ENCODE measurements around the gene CTDP1.

The CTDP1 gene

GRCh38 chr18:79737426-79737825, 57.8 kb downstream of the CTDP1 start:
- no peaks in the 10 kb centered on the region for H3K27me3 ChIP-seq (ENCODE audit: insufficient read depth, low read length)
- H2AFZ ChIP-seq (ENCODE audit: low read length): no peak overlapping the region
- H3K9ac ChIP-seq (ENCODE audit: low read length): no peak overlapping the region
- no peaks in the 10 kb centered on the region for H3K79me2 ChIP-seq (ENCODE audit: insufficient read depth, low read length)
- TF ChIP-seq EZH2 (IDR thresholded peaks at IDR 0.05; ENCODE audit: borderline replicate concordance, low read length): no peak
- TF ChIP-seq, protein P1, sequence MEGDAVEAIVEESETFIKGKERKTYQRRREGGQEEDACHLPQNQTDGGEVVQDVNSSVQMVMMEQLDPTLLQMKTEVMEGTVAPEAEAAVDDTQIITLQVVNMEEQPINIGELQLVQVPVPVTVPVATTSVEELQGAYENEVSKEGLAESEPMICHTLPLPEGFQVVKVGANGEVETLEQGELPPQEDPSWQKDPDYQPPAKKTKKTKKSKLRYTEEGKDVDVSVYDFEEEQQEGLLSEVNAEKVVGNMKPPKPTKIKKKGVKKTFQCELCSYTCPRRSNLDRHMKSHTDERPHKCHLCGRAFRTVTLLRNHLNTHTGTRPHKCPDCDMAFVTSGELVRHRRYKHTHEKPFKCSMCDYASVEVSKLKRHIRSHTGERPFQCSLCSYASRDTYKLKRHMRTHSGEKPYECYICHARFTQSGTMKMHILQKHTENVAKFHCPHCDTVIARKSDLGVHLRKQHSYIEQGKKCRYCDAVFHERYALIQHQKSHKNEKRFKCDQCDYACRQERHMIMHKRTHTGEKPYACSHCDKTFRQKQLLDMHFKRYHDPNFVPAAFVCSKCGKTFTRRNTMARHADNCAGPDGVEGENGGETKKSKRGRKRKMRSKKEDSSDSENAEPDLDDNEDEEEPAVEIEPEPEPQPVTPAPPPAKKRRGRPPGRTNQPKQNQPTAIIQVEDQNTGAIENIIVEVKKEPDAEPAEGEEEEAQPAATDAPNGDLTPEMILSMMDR (IDR thresholded peaks at IDR 0.05; ENCODE audit: low read length): no peak
- no peak overlapping the region for H3K4me3 ChIP-seq (ENCODE audit: low read depth, low read length, poor library complexity, severe bottlenecking)
- no peaks in the 10 kb centered on the region for H4K20me1 ChIP-seq (ENCODE audit: insufficient read depth, low read length)
- H3K4me1 ChIP-seq (ENCODE audit: insufficient read depth, low read length, severe bottlenecking): no peaks in the 10 kb centered on the region
- no peak overlapping the region for H3K4me2 ChIP-seq (ENCODE audit: low read length)
- peaks cover 95% of the 10 kb centered on the region for H3K36me3 ChIP-seq (ENCODE audit: insufficient read depth, low read length)
- H3K27ac ChIP-seq (ENCODE audit: low read depth, low read length, poor library complexity, severe bottlenecking): no peak overlapping the region
- no peaks in the 10 kb centered on the region for H3F3A ChIP-seq (ENCODE audit: insufficient read depth, low read length)
- peaks cover 15% of the 10 kb centered on the region for H3K9me3 ChIP-seq (ENCODE audit: low read length)
- no peaks in the 10 kb centered on the region for H3K9me2 ChIP-seq (ENCODE audit: low read depth, low read length)

DNA sequence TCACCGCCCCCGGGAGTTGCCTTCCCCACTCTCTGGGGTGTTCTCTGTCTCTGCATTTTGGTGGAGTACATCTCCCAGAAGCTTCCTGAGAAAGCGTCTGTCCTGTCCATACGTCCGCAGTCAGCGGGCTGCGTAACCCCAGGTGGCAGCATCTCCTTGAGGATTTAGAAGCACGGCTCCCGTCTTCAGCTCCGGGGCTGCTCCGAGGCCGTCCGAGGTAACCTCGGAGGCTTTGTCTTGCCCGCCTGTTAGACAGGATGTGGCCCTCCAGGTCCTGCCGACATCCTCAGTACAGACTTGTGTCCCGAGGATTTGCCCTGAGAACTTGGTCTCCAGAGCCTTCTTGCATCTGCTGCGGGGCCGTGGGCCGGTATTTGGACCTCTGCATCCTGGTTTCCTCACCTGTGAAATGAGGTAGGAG, 58.4 kb downstream of the CTDP1 start:
- H4K20me1 ChIP-seq (ENCODE audit: insufficient read depth, low read length): no peaks in the 10 kb centered on the region
- H3K4me2 ChIP-seq (ENCODE audit: low read length): no peak overlapping the region
- no peak overlapping the region for H3K4me3 ChIP-seq (ENCODE audit: low read depth, low read length, poor library complexity, severe bottlenecking)
- H3K9ac ChIP-seq (ENCODE audit: low read length): no peak overlapping the region
- no peaks in the 10 kb centered on the region for H3K9me2 ChIP-seq (ENCODE audit: low read depth, low read length)
- no peaks in the 10 kb centered on the region for H3F3A ChIP-seq (ENCODE audit: insufficient read depth, low read length)
- no peak for TF ChIP-seq EZH2 (IDR thresholded peaks at IDR 0.05; ENCODE audit: borderline replicate concordance, low read length)
- TF ChIP-seq, protein P1 (IDR thresholded peaks at IDR 0.05; ENCODE audit: low read length): no peak
- no peak overlapping the region for H3K27ac ChIP-seq (ENCODE audit: low read depth, low read length, poor library complexity, severe bottlenecking)
- H3K4me1 ChIP-seq (ENCODE audit: insufficient read depth, low read length, severe bottlenecking): no peaks in the 10 kb centered on the region
- H3K27me3 ChIP-seq (ENCODE audit: insufficient read depth, low read length): no peaks in the 10 kb centered on the region
- peaks cover 95% of the 10 kb centered on the region for H3K36me3 ChIP-seq (ENCODE audit: insufficient read depth, low read length)
- no peaks in the 10 kb centered on the region for H3K79me2 ChIP-seq (ENCODE audit: insufficient read depth, low read length)
- H2AFZ ChIP-seq (ENCODE audit: low read length): no peak overlapping the region
- H3K9me3 ChIP-seq (ENCODE audit: low read length): peaks cover 11% of the 10 kb centered on the region; the same call in 1 of the 2 replicates

GRCh38 chr18:79738581-79739439, 59.2 kb downstream of the CTDP1 start:
- H3K9ac ChIP-seq (ENCODE audit: low read length): no peak overlapping the region
- H3K4me1 ChIP-seq (ENCODE audit: insufficient read depth, low read length, severe bottlenecking): no peaks in the 10 kb centered on the region
- no peak overlapping the region for H2AFZ ChIP-seq (ENCODE audit: low read length)
- no peaks in the 10 kb centered on the region for H3K27me3 ChIP-seq (ENCODE audit: insufficient read depth, low read length)
- H3K36me3 ChIP-seq (ENCODE audit: insufficient read depth, low read length): peaks cover 90% of the 10 kb centered on the region
- H3K27ac ChIP-seq (ENCODE audit: low read depth, low read length, poor library complexity, severe bottlenecking): no peak overlapping the region
- H3F3A ChIP-seq (ENCODE audit: insufficient read depth, low read length): no peaks in the 10 kb centered on the region
- H3K4me2 ChIP-seq (ENCODE audit: low read length): no peak overlapping the region
- no peaks in the 10 kb centered on the region for H3K9me2 ChIP-seq (ENCODE audit: low read depth, low read length)
- no peak overlapping the region for H3K4me3 ChIP-seq (ENCODE audit: low read depth, low read length, poor library complexity, severe bottlenecking)
- H4K20me1 ChIP-seq (ENCODE audit: insufficient read depth, low read length): no peaks in the 10 kb centered on the region
- TF ChIP-seq, protein P1 (IDR thresholded peaks at IDR 0.05; ENCODE audit: low read length): no peak
- TF ChIP-seq EZH2 (IDR thresholded peaks at IDR 0.05; ENCODE audit: borderline replicate concordance, low read length): no peak
- no peaks in the 10 kb centered on the region for H3K79me2 ChIP-seq (ENCODE audit: insufficient read depth, low read length)
- H3K9me3 ChIP-seq (ENCODE audit: low read length): 0 out of 2 replicates have a peak, but pooled peaks cover 8% of the 10 kb centered on the region

All from OCI-LY1 (cell line).